Mesenchymal stem cell (in vitro differentiated cells and primary cell): ENCODE measurements around the gene C4orf50.

ENCODE experiments used
- DNase-seq: peaks from one replicate; pipeline ENCODE4 v3.0.0-alpha.2; 2013
- H2AFZ ChIP-seq: one replicate; pipeline ENCODE4 v1.6.1; 2013; ENCODE audit warnings: low read depth, mild to moderate bottlenecking, control low read depth, inconsistent platforms, low read length, moderate library complexity
- H2AK5ac ChIP-seq: 2 replicates; pipeline ENCODE4 v1.6.1; 2013; ENCODE audit warnings: low read length, moderate library complexity, mild to moderate bottlenecking, inconsistent platforms; ENCODE audit not compliant: severe bottlenecking
- H2BK120ac ChIP-seq: one replicate; pipeline ENCODE4 v1.6.1; 2013; ENCODE audit warnings: low read depth, mild to moderate bottlenecking, inconsistent platforms, low read length, moderate library complexity
- H2BK12ac ChIP-seq, 2 experiments: one replicate each; pipeline ENCODE4 v1.6.1; 2013; ENCODE audit warnings: inconsistent platforms in 2 of 2, low read length in 2 of 2, mild to moderate bottlenecking in 2 of 2, moderate library complexity in 2 of 2, control low read depth in 1 of 2
- H2BK15ac ChIP-seq: one replicate; pipeline ENCODE4 v1.6.1; 2013; ENCODE audit warnings: mild to moderate bottlenecking, low read depth, inconsistent platforms; ENCODE audit not compliant: poor library complexity, severe bottlenecking
- H2BK5ac ChIP-seq: 2 replicates; pipeline ENCODE4 v1.6.1; 2013; ENCODE audit warnings: low read depth, mild to moderate bottlenecking, low read length, control low read depth, inconsistent platforms; ENCODE audit not compliant: poor library complexity, severe bottlenecking
- H3K14ac ChIP-seq, 2 experiments: one replicate each; pipeline ENCODE4 v1.6.1; 2013; ENCODE audit warnings: inconsistent platforms in 2 of 2, low read length in 2 of 2, control low read depth in 1 of 2, mild to moderate bottlenecking in 1 of 2, moderate library complexity in 1 of 2
- H3K18ac ChIP-seq, 2 experiments: one replicate each; pipeline ENCODE4 v1.6.1; 2013; ENCODE audit warnings: inconsistent platforms in 2 of 2, low read length in 2 of 2, control low read depth in 1 of 2, low read depth in 1 of 2, mild to moderate bottlenecking in 1 of 2
- H3K23ac ChIP-seq, 2 experiments: one replicate each; pipeline ENCODE4 v1.6.1; 2013; ENCODE audit warnings: inconsistent platforms in 2 of 2, low read length in 2 of 2, mild to moderate bottlenecking in 2 of 2, moderate library complexity in 2 of 2, control low read depth in 1 of 2
- H3K27ac ChIP-seq: 2 replicates; pipeline ENCODE4 v1.5.1; 2013; ENCODE audit warnings: mild to moderate bottlenecking, moderate library complexity, low read length, control low read depth, inconsistent platforms; ENCODE audit not compliant: poor library complexity, severe bottlenecking
- H3K27me3 ChIP-seq, 2 experiments: 2 replicates each; pipeline versions ENCODE4 v1.6.1 to v1.7.0; 2013; ENCODE audit warnings: low read length in 2 of 2, mild to moderate bottlenecking in 2 of 2, moderate library complexity in 2 of 2, control low read depth in 1 of 2, inconsistent platforms in 1 of 2; ENCODE audit not compliant: control insufficient read depth in 1 of 2, insufficient read depth in 1 of 2
- H3K36me3 ChIP-seq, 2 experiments: 2 replicates each; pipeline versions ENCODE4 v1.6.1 to v1.7.0; 2013; ENCODE audit warnings: low read length in 2 of 2, control low read depth in 1 of 2, inconsistent platforms in 1 of 2, low read depth in 1 of 2, mild to moderate bottlenecking in 1 of 2; ENCODE audit not compliant: insufficient read depth in 2 of 2, control insufficient read depth in 1 of 2
- H3K4ac ChIP-seq, 2 experiments: one replicate each; pipeline ENCODE4 v1.6.1; 2013; ENCODE audit warnings: inconsistent platforms in 2 of 2, low read length in 2 of 2, mild to moderate bottlenecking in 2 of 2, moderate library complexity in 2 of 2, control low read depth in 1 of 2, low read depth in 1 of 2
- H3K4me1 ChIP-seq: 2 replicates; pipeline ENCODE4 v1.6.1; 2013; ENCODE audit warnings: low read depth, low read length, control low read depth; ENCODE audit not compliant: control insufficient read depth, insufficient read depth
- H3K4me2 ChIP-seq: 2 replicates; pipeline ENCODE4 v1.6.1; 2013; ENCODE audit warnings: low read length, mild to moderate bottlenecking, inconsistent platforms; ENCODE audit not compliant: poor library complexity, severe bottlenecking
- H3K4me3 ChIP-seq, 2 experiments: 2 replicates each; pipeline versions ENCODE4 v1.5.1 to v1.7.0; 2013; ENCODE audit warnings: low read length in 2 of 2, mild to moderate bottlenecking in 2 of 2, control low read depth in 1 of 2, low read depth in 1 of 2; ENCODE audit not compliant: insufficient read depth in 1 of 2
- H3K79me1 ChIP-seq: replicated peaks from 2 replicates; pipeline ENCODE4 v1.6.1; 2013; ENCODE audit warnings: mild to moderate bottlenecking, control low read depth, low read length, inconsistent platforms; ENCODE audit not compliant: poor library complexity, severe bottlenecking
- H3K9ac ChIP-seq: 2 replicates; pipeline ENCODE4 v1.7.0; 2013; ENCODE audit warnings: mild to moderate bottlenecking, low read length, moderate library complexity
- H3K9me3 ChIP-seq: 2 replicates; pipeline ENCODE4 v1.7.0; 2013; ENCODE audit warnings: mild to moderate bottlenecking, low read length; ENCODE audit not compliant: control insufficient read depth
- H4K8ac ChIP-seq: one replicate; pipeline ENCODE4 v1.6.1; 2013; ENCODE audit warnings: inconsistent platforms, mild to moderate bottlenecking, low read length, moderate library complexity
- H4K91ac ChIP-seq: one replicate; pipeline ENCODE4 v1.6.1; 2013; ENCODE audit warnings: mild to moderate bottlenecking, low read length, inconsistent platforms
- WGBS: methylation state at CpG from one replicate; pipeline ENCODE4 v1.1.7; 2013; ENCODE audit warnings: mixed read lengths; 5-methylcytosine and 5-hydroxymethylcytosine counted together

C4orf50 gene

DNA sequence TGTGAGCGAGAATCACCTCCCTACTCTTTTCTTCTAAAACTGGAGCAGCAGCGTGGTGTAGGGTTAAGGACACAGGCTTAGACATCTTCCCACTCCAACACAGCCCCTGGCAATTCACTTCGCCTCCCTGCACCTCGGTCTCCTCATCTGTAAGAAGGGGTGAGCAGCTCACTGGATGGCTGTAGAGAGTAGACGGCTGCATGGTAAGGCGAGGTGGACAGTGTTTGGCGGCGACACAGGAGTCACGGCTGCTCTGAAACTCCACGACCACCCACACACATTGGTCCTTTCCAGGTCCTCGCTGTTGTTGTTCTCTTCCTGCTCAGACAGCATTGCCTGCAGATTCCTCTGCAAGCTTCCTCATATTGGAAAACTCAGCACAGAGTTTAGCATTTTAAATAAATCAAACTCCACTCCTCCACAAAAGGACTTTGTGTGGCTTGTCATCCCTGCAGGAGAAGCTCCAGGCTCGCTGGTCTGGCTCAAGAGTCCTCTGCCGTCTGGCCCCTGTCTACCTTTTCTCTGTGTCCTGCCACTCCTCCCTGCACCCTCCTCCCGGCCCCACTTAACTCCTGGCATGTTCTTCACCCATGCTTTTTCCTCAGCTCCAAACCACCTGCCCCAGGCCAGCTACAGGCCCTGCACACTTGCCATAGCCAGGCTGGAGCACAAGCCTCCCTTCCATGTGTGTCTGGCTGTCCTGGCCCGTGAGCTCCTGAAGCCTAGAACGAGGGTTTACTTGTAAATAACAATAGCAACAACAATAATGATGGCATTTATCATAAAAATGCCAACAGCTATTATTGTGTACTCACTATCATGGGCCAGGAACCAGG is 84.0 kb downstream of the C4orf50 start:
- Histone ChIP-seq H2BK5ac (no peak overlapping the region), H3K4me1 (peaks cover 2% of the 10 kb centered on the region), H3K4ac (no peak overlapping the region), H3K9me3 (no peaks in the 10 kb centered on the region), H4K8ac (no peak overlapping the region), H2AFZ (no peak overlapping the region), H4K91ac (no peak overlapping the region), H2BK12ac (no peak overlapping the region), H3K4me2 (no peak overlapping the region), H3K9ac (no peak overlapping the region), H3K27me3 (peaks cover 19 to 51% of the 10 kb centered on the region in 2 experiments), H3K14ac (no peak overlapping the region), H3K27ac (no peak overlapping the region), H3K4me3 (no peak overlapping the region), H3K23ac (no peak overlapping the region), H2BK120ac (no peak overlapping the region), H2BK15ac (no peak overlapping the region), H3K18ac (no peak overlapping the region), H2AK5ac (no peak overlapping the region), H3K36me3 (no peaks in the 10 kb centered on the region), H3K79me1 (no peaks in the 10 kb centered on the region)
- WGBS: 59% methylated on average over 12 of the region's 16 CpGs
- no peak for DNase-seq

GRCh38 chr4:5933116-5933515 is 85.1 kb downstream of the C4orf50 start:
- peak overlapping the region in 1 of 2 experiments; percentile 82 for H3K14ac ChIP-seq
- H4K91ac ChIP-seq: no peak overlapping the region
- no peak overlapping the region for H3K27ac ChIP-seq
- H2BK5ac ChIP-seq: no peak overlapping the region
- no peak overlapping the region for H2BK12ac ChIP-seq
- no peak overlapping the region for H3K23ac ChIP-seq
- H4K8ac ChIP-seq: no peak overlapping the region
- H3K36me3 ChIP-seq: no peaks in the 10 kb centered on the region
- H3K9ac ChIP-seq: no peak overlapping the region
- peaks cover 2% of the 10 kb centered on the region for H3K4me1 ChIP-seq
- no peak overlapping the region for H3K18ac ChIP-seq
- H3K79me1 ChIP-seq: no peaks in the 10 kb centered on the region
- 88% methylated on average over 3 of the region's 4 CpGs for WGBS
- DNase-seq: no peak
- H3K9me3 ChIP-seq: no peaks in the 10 kb centered on the region
- H2AFZ ChIP-seq: no peak overlapping the region
- H2BK15ac ChIP-seq: no peak overlapping the region
- no peak overlapping the region for H2BK120ac ChIP-seq
- H2AK5ac ChIP-seq: no peak overlapping the region
- H3K4me3 ChIP-seq: no peak overlapping the region
- H3K4me2 ChIP-seq: no peak overlapping the region
- peaks cover 24 to 62% of the 10 kb centered on the region in 2 experiments for H3K27me3 ChIP-seq
- H3K4ac ChIP-seq: no peak overlapping the region

GRCh38 chr4:5932035-5932568 is 86.1 kb downstream of the C4orf50 start:
- Histone ChIP-seq H3K23ac (no peak overlapping the region), H3K27me3 (peaks cover 24 to 72% of the 10 kb centered on the region in 2 experiments), H3K4ac (no peak overlapping the region), H2AK5ac (no peak overlapping the region), H3K4me2 (no peak overlapping the region), H3K4me1 (peaks cover 2% of the 10 kb centered on the region), H3K4me3 (no peak overlapping the region), H3K14ac (no peak overlapping the region), H3K36me3 (no peaks in the 10 kb centered on the region), H2BK120ac (no peak overlapping the region), H2BK15ac (no peak overlapping the region), H2BK5ac (no peak overlapping the region), H4K91ac (no peak overlapping the region), H2AFZ (no peak overlapping the region), H3K18ac (no peak overlapping the region), H3K27ac (no peak overlapping the region), H3K79me1 (no peaks in the 10 kb centered on the region), H4K8ac (no peak overlapping the region), H3K9ac (no peak overlapping the region), H2BK12ac (no peak overlapping the region), H3K9me3 (no peaks in the 10 kb centered on the region)
- WGBS: 78% methylated on average over 12 of the region's 12 CpGs
- no peak for DNase-seq

GRCh38 chr4:5931526-5931925 is 86.7 kb downstream of the C4orf50 start:
- Histone ChIP-seq H3K14ac (peak overlapping the region in 1 of 2 experiments; percentile 11), H2BK120ac (no peak overlapping the region), H3K23ac (no peak overlapping the region), H3K4me3 (no peak overlapping the region), H2BK12ac (no peak overlapping the region), H3K18ac (no peak overlapping the region), H2BK5ac (no peak overlapping the region), H3K36me3 (no peaks in the 10 kb centered on the region), H3K79me1 (no peaks in the 10 kb centered on the region), H3K4me1 (peaks cover 2% of the 10 kb centered on the region), H2AK5ac (no peak overlapping the region), H2BK15ac (no peak overlapping the region), H3K9ac (no peak overlapping the region), H3K9me3 (no peaks in the 10 kb centered on the region), H3K27ac (no peak overlapping the region), H3K27me3 (peaks cover 24 to 77% of the 10 kb centered on the region in 2 experiments), H3K4ac (no peak overlapping the region), H4K8ac (no peak overlapping the region), H4K91ac (no peak overlapping the region), H2AFZ (no peak overlapping the region), H3K4me2 (no peak overlapping the region)
- DNase-seq: no peak
- 65% methylated on average over 9 of the region's 9 CpGs for WGBS
